HT-29 (cell line): ENCODE results near the gene SAMD4A. TPM values are rescaled to one million over a fixed set of nuclear protein-coding genes. Genes with fewer than 3 reads are reported as not detected.

ENCODE experiments used
- DNase-seq: peaks from one replicate; pipeline ENCODE4 v3.0.0-alpha.2; 2015; ENCODE audit warnings: low spot score
- total RNA-seq: library from RNA; depleted of rRNA; stranded (reverse); fragments of >200 nt; shearing (Covaris generic); gene quantifications from 2 replicates; pipeline ENCODE4 v1.2.3, GENCODE V29; 2014

SAMD4A gene
- total RNA-seq, 1 experiment from 2014 or later = 9.5 TPM

GRCh38 chr14:54565785-54566409 lies 1.0 kb upstream of the SAMD4A start:
- DNase-seq = peak; percentile 71

GRCh38 chr14:54567224-54567638 lies 303 bp downstream of the SAMD4A start:
- DNase-seq = no peak

- peak; percentile 35 for DNase-seq
These were observed 972 bp downstream of the SAMD4A start for GRCh38 chr14:54567639-54568561.

- peak; percentile 35 for DNase-seq
These were observed 2.1 kb downstream of the SAMD4A start for GRCh38 chr14:54568821-54569595.

DNA sequence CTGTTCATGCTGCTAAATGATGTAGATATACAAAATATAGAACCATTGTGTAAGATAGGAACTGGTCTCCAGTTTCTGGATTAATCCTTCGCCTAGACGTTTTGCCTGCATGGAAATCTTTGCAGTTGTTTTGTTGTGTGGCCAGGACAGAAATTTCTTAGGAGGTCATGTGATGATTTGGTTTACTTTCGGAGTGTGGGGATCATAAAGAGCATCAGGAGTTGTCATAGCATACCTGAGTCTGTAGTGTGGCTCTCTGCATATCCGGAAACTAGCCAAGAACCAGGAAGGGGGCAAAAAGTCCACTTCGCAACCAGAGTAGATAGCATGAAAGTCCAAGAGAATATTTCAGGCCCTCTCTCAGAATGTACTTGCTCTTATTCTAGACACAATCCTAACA lies 3.1 kb downstream of the SAMD4A start:
- peak; percentile 8 for DNase-seq

DNA sequence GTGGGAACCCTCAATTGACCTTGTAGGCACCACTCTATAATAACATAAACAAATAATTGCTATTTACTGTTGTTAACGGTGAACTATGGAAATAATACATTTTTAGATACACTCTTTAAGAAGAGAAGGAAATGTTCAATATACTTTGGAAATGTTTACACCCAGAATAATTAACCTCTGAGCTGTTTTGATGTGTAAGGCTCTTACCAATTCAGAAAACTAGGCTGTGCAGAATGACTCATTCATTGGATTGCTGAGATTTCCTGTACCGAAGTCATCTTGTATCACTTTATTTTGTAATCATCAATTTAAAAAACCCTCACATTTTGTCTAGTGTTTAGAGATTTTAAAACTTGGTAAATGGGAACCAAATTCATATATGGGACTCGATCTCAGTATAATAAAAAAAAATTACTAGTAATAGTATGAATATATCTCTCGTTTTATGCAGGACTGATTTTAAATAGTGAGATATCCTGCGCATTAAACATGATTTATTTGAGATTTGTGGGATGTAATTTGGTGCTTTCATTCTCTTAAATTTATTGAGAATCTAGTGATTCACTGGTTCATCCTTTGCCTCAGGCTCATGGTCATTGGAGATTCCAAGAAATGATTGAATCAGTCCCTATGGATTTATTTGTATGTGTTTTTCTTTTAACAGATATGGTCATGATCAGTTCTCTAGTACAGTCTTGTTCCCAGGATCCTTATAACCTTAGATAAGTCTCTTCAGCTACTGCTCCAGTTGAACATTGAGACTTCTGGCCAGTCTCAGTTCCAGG lies 3.9 kb downstream of the SAMD4A start:
- peak; percentile 39 for DNase-seq

- DNase-seq = peak; percentile 48
These were observed 5.4 kb downstream of the SAMD4A start for GRCh38 chr14:54572316-54572715.

DNA sequence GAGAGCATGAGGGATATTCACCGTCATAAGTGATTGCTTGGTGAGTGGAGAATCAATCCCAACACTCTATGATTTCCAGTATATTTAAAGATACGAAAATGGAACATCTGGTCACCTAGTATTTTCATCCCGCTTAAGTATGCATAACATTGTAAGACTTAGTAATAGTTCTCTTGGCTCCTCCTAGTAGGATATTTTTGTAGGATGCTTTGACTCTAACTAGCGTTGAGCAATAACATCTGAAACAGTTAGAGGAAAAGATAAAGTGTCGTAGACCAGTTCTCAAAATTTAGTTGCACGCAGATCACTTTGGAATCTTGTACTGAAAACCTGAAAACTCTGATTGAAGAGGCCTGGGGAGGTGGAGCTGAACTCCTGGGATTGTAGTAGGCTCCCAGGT lies 7.6 kb downstream of the SAMD4A start:
- no peak for DNase-seq

GRCh38 chr14:54577494-54577893 lies 10.6 kb downstream of the SAMD4A start:
- DNase-seq = no peak

GRCh38 chr14:54577977-54578376 lies 11.0 kb downstream of the SAMD4A start:
- peak; percentile 59 for DNase-seq

- DNase-seq = no peak
These were observed 12.7 kb downstream of the SAMD4A start for GRCh38 chr14:54579621-54580020.

GRCh38 chr14:54580933-54581332 lies 14.0 kb downstream of the SAMD4A start:
- no peak for DNase-seq

DNA sequence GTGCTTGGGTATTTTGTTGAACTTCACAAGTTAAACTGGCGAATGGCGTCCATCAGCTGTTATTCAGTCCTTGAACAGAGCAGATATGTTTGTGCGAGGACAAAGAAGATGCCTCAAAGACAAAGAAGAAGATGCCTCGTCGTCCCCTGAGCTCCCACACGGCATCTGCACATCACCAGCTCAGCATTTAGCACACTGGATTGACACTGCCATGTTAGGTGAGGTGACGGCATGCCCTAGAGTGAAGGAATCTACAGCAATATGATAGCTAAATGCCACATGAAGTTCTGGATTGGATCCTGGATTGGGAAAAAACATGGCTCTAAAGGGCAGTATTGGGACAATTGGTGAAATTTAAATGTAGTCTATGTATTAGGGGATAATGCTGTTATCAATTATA lies 15.4 kb downstream of the SAMD4A start:
- no peak for DNase-seq

GRCh38 chr14:54584097-54584496 lies 17.2 kb downstream of the SAMD4A start:
- no peak for DNase-seq

DNA sequence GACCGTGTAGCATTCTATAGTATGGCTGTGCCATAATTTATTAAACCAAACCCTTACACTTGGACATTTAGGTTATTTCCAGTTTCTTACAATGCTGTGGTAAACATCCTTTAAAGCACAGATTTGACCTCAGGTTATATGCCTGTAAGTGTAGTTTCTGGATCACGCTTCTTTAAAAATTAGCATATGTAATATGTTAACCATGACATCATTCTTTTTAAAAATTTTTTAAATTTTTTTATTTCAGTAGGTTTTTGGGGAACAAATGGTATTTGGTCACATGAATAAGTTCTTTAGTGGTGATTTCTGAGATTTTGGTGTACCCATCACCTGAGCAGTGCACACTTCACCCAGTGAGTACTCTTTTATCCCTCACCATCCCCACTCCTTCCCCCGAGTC lies 18.3 kb downstream of the SAMD4A start:
- DNase-seq = no peak

DNA sequence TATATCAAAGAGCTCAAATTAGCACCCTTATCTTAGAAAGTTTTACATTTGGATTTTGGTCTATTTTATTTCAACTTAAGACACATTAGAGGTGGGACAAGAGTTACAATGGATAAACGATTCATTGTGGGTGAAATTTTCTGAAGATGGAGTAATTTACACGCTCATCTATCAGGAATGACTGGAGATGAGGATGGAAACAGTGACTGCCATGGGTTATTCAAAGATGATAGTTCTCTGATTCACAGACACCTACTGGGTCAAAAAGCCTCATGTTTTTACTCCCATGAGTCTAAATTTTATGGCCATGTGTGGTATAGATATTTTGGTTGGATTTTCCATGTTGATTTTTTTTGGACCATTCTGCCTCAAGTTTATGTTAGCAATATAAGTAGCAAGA lies 22.1 kb downstream of the SAMD4A start:
- DNase-seq = no peak

- DNase-seq = no peak
These were observed 22.9 kb downstream of the SAMD4A start for GRCh38 chr14:54589843-54590242.

GRCh38 chr14:54590481-54590880 lies 23.6 kb downstream of the SAMD4A start:
- DNase-seq = no peak

DNA sequence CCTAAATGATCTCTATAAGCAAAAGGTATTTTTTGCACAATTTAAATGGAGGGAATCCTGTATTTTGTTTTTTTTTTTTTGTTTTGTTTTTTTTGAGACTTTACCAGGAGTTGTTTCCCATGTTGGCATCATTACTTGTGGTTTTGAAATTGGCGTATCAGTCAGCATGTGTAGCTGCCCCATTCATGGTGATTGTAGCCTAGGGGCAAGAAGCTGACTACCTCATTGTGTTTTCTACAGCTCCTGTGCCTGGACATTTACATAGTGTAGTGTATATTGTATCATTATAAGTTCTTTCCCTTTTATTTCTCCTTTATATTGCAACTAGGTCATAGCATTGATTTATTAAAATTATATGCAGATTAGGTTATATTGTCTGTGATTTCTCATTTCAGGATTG lies 24.5 kb downstream of the SAMD4A start:
- no peak for DNase-seq

- DNase-seq = no peak
These were observed 24.9 kb downstream of the SAMD4A start for GRCh38 chr14:54591866-54592265.

DNA sequence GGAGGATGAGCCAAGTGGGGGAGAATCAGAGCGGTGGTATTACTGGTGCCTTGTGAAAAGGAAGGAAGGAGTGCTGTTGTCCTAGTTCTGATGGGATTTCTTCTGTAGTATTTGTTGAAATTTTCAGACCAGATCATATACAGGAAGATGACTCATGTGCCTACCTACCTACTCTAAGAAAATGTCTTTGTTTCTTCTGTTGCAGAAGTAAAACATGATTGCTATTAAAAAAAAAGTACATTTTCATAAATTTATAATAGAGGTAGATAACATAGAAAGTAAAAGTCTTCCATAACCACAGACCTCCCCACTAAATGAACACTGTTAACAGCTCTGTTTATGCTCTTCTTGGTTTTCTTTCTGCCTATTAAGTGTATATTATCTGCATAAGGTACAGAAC lies 26.9 kb downstream of the SAMD4A start:
- no peak for DNase-seq
